GM18868 (cell line): ENCODE data around the gene USP47.
"Not testable (repeated sequence)": the region's sequence is repeated elsewhere in the genome, so short reads cannot be mapped to it uniquely, and the experiment has no call there.

ENCODE experiments used
- ATAC-seq: cut with Tn5 transposase; IDR thresholded peaks from one replicate; pipeline ENCODE4 v1.9.1; 2021; ENCODE audit warnings: mild to moderate bottlenecking, moderate library complexity; ENCODE audit not compliant: unreplicated experiment

The USP47 gene

DNA sequence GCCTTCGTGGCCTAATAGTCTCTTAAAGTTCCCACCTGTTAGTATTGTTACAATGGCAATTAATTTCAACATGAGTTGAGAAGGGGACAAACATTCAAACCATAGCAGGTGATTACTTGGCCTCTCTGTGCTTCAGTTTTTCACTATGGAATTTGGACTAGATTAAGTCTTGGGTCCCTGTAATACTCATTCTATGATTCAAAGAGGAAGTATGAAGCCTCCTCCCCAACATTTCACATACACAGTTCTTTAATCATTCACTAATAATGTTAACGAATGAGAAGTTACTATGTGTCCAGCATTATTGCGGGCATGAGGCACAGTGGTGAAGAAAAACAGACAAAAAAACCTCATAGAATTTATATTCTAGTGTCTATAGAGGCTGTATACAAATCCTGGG is 19.9 kb upstream of the USP47 start:
- ATAC-seq: no peak

DNA sequence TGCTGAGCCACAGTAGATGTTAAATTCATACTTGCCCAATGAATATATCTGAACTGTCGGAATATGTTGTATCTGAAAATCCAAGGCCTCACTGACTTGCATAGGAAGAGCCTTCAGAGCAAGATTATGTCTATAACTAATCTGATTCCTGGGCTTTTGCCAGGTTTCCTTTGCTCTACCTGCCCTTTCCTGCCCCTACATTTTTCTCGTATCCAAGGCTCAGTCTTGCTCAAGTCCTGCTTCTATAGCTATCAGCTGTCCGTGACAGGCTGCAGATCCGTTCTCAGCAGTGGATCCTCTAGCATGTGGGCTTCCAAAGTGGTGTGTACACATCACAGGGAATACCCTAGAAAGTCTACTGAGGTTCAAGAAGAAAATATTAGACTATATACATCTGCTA is 18.8 kb upstream of the USP47 start:
- no peak for ATAC-seq

DNA sequence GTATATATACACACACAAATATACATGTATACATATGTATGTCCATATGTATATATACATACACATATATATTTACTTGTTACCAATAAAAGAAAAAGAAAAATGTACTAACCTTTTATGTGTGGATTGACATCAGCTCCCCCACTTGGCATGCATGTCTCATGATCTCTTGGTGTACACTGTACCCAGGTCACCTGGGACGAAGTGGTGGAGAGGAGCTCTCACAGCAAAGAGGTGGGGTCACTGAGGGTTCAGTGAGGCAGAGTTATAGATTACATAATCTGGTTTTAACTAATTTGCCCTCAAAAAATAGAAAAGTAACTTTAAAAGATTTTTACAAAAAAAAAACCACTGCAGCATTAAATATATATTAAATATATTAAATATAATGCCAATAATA is 15.5 kb upstream of the USP47 start:
- ATAC-seq: no peak

DNA sequence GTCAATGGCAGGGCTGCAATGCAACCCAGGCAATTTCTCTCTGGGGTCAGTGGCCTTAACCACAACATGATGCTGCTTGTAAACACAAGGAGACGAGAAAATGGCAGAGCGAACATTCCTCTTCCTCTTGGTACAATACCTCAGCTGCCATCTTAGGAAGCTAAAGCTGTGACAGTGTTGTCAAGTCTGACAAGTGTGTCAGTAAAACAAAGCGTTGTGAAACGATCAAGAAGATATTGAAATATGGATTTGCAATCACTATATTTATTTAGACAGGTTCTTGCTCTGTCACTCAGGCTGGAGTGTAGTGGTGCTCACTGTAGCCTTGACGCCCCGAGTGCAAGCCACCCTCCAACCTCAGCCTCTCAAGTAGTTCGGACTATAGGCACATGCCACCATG is 14.5 kb upstream of the USP47 start:
- no peak for ATAC-seq

DNA sequence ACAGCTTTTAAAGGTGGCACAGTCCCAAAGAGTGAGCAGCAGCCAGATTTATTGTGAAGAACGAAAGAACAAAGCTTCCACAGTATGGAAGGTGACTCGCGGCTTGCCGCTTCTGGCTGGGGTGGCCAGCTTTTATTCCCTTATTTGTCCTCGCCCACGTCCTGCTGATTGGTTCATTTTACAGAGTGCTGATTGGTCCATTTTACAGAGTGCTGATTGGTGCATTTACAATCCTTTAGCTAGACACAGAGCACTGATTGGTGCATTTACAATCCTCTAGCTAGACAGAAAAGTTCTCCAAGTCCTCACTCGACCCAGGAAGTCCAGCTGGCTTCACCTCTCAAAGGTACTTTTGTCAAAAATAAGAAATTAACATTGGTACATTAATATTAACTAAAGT is 10.4 kb upstream of the USP47 start:
- ATAC-seq: not testable (repeated sequence)

DNA sequence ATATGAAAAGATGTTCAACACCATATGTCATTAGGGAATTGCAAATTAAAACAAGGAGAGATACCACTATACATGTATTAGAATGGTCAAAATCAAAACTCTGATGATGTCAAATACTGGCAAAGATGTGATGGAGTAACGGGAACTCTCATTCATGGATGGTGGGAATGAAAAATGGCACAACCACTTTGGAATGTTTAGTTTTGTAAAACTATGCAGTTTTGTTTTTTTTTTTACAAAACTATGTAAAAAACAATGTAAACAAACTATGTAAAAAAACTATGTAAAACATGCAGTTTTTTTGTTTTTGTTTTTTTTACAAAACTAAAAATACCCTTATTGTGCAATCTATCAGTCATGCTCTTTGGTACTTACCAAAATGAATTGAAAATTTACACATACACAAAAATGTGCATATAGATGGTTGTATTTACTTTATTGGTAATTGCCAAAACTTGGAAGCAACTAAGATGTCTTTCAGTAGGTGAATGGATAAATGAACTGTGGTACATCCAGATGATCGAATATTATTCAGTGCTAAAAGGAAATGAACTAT is 5.0 kb upstream of the USP47 start:
- no peak for ATAC-seq

DNA sequence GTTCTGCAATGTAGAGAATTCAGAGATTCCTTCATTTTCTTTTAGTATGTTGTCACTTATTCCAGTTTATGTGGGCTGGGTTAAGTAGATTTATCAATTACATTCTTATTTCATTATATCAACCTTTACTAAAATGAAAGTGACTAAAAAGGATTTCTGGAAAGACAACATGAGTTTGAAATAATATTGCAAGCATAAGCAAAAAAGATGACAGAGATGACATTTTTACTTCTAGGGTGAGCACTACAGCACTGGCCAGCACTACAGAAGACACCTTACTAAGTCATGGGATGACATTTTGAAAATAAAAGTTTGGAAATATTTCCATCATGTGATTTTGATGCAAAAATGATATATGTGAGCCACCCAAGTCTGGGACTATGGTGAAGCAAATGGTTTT is 2.1 kb upstream of the USP47 start:
- ATAC-seq: no peak

DNA sequence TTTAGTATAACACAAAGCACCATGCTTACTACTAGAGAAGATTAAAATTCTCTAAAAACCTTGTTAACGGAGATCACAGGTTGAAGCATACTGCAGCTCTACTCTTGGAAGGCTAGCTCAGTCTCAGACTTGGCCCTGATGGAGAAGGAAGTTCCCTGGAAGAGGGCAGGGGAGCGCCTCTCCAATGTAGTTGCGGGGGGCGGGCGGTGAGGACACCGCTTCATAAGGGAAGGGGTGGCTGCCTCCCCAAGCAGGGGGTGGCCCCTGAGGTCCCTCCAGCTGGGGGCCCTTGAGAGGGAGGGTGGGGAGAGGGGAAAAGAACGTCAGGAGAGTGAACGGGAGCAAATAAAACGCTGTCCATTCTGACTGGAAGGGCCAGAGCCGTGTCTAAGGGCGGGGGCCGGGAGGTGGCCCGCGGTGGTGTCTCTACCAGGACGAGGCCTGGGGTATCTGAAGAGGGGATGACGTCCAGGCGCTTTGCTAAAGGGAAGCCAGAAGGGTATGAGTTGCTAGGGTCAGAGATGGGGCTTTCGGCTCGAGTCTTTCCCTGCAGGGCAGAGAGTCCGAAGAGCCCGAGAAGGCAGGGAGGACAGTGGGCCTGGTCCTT is 553 bp upstream of the USP47 start:
- ATAC-seq: peak; percentile 29

DNA sequence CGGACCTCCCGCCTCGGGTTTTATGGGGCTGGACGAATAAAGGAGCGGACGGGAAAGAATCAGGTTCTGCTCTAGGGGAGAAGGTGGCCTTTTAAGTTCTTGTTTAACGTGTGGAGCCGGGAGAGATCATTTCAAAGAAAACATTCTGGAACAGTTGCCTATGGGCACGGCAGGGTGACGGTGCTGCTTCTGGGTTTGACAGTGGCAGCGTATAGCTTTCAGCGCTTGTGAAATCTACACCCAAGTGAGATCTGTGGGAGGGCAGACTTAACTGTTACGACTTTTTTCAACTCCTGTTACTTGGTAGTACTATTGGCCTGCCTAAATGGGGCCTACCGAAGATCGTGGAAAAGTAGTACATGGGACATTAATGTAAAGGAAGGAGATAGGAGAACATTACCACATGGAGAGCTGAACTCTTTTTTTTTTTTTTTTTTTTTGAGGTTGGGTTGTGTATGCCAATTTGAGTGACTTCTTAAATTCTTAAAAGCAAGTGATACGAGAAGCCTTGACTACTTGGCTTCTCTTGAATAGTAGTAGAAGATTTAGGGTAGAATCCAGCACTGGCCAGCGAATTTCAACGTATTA is 743 bp downstream of the USP47 start:
- peak; percentile 44 for ATAC-seq

DNA sequence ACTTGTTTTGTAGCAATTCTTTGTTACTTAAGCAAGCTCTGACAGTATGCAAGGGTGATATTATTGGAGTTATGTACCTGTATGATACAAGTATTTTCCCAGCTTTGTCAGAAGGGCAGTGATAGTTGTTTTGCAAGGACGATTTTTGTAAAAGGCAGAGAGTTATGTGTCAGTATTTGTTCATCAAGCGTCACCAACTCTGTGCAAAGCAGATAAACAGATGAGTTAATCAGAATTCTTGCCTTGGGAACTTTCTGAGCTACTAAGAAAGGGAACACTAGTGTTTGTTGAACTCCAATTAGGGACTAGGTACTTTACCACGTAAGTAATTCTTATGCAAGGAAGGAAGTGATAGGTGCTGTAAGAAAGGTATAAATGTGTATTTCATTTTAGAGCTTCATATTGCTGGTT is 1.4 kb downstream of the USP47 start:
- ATAC-seq: no peak

DNA sequence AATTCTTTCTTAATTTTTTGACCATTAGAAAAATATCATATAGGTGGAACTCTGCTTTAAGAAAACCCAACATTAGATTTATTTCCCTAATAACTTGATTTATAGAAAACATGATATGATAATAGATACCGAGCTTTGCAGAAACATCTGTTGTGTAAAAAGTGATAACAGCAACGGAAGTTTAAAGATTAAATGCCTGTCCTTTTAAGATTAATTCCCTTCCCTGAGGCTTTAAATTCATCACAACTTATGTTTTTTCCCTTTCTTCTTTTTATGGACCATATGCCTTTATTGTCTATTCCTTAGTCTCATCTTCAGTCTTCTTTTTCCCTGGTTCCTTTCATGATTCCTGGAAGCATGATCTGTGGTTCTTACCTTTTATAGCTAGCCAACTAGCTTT is 1.9 kb downstream of the USP47 start:
- ATAC-seq: no peak

DNA sequence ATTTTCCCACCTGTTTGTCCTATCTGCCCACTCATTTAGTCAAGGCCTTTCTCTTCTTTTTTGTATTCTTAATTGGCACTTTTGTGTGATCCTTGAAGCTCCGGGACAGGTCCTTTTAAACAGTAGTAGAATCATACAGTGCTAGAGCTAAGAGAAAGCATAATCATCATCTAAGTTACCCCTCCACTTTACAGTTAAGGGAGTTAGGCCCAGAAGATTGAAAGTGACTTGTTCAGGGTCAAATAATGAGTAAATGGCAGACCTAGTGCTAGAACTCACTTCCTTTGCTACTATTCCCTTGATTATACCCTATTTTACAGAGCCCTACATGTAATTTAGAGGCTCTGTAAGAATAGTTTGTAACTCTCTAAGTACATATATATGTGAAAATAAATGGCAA is 2.5 kb downstream of the USP47 start:
- ATAC-seq: no peak

DNA sequence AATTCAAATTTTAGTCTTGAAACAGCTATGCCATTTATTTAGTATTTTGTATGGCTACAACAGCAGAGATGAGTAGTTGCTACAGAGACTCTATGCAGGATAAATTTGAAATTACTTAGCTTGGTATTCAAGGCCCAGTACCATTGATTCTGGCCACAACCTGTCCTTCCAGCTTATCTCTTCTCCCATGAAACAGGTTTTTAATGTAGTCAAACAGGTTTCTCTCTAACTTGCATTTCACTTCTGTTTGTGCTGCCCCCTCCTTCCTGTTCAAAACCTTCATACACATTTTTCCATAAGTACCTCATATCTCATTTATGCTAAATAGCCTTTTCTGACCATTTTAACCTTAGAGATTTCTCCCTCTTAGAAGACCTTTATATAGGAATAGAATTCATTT is 3.3 kb downstream of the USP47 start:
- no peak for ATAC-seq

DNA sequence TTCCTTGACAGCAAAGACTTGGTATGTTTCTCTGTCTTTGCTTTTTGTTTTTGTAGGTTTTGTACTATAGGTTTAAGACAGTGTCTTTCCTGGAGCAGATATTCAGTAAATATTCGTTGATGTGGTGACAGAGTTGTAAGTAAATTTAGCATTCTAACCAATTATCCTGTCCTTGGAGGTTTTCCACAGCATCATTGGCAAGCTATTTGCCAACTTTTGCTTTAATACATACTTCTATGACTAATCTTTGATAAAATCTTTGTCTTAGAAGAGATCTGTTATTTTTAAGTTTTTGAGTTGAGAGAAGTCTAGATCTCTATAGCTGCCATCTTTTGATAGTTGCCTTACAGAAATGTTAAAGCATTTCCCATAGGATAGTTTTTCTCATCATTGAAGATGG is 3.8 kb downstream of the USP47 start:
- ATAC-seq: no peak

DNA sequence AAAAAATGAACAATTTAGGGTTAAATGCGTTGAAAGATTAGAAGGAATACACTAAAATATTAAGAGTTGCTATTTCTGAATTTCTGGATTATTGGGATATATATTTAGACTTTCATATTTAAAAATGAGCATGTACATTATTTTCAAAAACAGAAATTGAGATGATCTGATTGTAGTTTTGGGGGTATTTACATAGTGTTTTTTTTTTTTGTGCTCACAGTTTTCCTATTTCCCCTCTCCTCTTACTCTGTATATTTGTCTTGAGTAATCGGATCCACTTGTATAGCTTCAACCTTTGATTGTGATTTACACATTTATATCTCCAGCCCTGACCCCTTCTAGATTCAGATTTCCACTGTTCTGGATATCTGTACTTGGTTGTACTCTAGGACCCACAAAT is 5.3 kb downstream of the USP47 start:
- ATAC-seq: no peak

DNA sequence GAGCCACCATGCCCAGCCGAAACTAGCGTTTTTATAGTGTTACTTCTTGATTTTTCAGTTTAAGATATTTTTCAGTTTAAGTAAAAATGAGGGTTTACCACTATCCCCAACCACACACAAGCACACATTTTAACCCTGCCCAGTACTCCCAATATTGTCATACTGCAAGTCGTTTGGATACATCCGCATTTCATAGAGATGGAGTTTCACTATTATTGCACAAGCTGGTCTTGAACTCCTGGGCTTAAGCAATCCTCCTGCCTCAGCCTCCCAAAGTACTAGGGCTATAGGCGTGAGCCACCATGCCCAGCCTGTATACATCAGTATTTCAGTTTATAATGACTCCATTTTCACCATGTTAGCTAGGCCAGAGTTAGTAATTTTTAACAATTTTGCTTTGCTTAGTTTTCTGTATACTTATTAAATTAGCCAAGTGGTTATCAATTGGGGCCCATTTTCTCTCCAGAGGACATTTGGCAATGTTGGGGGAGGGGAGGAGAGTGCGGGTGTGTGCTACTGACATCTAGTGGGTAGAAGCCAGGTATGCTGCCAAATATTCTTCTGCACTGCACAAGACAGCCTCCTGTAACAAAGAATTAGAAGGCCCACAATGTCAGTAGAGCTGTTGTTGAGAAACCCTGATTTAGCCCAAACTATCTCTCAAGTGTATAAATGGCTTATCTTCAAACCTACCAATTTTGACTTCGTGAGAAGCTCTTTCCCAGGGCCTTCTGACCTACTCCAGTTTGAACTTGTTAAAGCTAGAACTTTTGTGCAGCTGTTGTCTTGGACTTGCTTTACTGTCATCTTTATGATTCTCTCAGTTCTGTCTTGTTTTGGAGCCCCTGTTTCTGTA is 7.3 kb downstream of the USP47 start:
- peak; percentile 78 for ATAC-seq

DNA sequence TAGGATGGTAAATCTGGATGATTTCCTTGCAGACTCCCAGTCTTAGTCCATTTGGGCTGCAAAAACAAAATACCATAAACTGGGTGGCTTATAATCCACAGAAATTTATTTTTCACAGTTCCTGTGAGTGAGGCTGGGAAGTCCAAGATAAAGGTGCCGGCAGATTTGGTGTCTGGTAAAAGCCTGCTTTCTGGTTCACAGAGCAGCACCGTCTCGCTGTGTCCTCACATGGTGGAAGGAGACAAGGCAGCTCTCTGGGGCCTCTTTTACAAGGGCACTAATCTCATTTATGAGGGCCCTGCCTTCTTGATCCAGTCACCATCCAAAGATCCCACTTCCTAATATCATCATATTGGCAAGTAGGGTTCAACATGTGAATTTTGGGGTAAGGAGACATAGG is 8.9 kb downstream of the USP47 start:
- ATAC-seq: no peak

DNA sequence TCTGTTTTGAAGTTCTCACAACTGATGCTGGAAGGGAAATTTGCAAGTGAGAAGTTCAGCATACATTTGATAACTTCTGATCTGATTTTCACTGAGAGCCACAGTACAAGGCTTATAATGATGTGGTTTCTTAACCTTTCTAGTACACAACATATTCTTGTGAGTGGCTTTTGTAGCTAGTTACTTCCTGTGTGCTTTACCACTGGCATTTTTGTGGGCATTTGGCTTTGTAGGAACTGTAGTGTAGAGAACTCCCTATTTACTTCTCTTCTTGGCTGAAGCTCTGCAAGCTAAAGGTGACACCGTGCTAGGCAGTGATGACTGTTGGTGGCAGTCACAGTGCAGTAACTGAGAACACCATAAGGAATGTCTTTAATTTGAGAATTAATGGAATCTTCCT is 14.9 kb downstream of the USP47 start:
- peak; percentile 64 for ATAC-seq

DNA sequence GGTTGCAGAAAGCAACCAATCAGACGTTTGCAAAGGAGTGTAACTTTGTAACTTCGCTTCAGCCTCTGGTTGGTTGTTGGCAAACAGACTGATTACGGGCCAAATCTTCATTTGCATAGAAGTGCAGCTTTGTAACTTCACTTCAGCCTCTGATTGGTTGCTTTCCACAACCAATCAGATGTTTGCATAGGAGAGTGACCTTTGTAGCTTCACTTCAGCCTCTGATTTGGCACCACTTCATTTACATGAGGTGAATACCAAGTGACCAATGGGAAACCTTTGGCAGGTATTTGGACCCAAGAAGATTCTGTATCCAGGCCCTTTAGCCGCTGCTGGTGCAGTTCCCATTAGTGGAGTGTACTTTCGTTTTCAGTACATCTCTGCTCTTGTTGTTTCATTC is 16.0 kb downstream of the USP47 start:
- ATAC-seq: no peak

DNA sequence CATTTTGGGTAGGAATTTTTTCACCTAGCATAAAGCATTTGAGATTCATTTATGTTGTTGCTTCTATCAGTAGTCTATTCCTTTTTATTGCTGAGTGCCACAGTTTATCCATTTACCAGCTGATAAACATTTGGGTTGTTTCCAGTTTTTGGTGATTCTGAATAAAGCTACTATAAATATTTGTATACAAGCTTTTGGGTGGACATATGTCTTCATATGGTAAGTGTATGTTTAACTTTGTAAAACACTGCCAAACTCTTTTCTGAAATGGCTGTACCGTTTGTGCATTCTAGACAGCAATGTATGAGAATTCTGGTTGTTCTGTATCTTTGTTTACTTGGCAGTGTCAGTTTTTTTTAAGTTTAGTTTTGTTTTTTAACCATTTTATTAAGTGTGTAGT is 16.9 kb downstream of the USP47 start:
- ATAC-seq: no peak

DNA sequence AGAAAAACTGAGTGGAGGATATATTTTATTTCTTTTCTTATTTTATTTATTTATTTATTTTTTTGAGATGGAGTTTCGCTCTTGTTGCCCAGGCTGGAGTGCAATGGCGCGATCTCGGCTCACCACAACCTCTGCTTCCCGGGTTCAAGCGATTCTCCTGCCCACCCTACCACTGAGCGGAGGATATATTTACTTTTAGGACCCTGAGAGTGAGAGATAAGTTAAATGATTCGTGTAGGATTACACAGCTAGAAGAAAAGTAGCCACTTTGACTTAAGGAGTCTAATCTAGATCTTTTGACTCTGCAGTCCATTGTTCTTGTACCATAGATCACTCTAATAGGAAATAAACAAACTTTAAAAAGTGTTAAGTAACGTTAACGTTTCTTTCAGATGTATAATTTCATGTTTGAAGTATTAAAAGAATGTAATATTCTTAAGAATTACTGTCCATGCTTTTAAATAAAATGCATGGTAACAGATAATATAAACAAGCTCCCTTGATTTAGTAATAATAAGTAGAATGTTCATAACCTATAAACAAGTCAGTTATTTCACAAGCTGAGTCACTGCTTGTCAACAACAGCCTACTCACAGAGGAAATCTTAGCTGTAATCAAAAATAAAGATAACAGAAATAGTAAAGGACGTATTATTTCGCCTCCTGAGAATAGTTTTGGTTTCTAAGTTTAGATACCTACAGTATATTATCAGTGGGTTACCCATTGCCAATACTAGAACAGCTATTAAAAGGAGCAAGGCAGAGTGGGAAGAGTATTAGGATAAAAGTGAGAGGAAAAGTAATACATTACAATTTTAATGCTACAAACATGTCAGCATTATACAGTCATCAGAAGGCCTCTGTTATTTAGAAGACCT is 18.6 kb downstream of the USP47 start:
- no peak for ATAC-seq
